GM12878 (cell line): ENCODE results near the gene RCN1. TPM values are rescaled to one million over a fixed set of nuclear protein-coding genes. Genes with fewer than 3 reads are reported as not detected.
A peak's percentile ranks its signal among the peaks of the same experiment; 100 is the strongest.

Source experiments
- ATF2 ChIP-seq: IDR thresholded peaks from 2 replicates; pipeline ENCODE4 v1.6.1; 2012; ENCODE audit warnings: low read length, inconsistent platforms
- ATF3 ChIP-seq: IDR thresholded peaks from 2 replicates; pipeline ENCODE4 v1.6.1; 2011; ENCODE audit warnings: low read depth, mild to moderate bottlenecking, low read length, moderate library complexity, borderline replicate concordance; ENCODE audit errors: extremely low read depth
- BACH1 ChIP-seq: fragments of 450-650 bp; IDR thresholded peaks from 2 replicates; pipeline ENCODE4 v1.6.1; 2017; ENCODE audit warnings: mild to moderate bottlenecking, borderline replicate concordance
- CREB1 ChIP-seq: IDR thresholded peaks from 2 replicates; pipeline ENCODE4 v1.6.1; 2012; ENCODE audit warnings: low read depth, mild to moderate bottlenecking, inconsistent platforms
- DPF2 ChIP-seq: fragments of 450-650 bp; IDR thresholded peaks from 2 replicates; pipeline ENCODE4 v1.6.1; 2017; ENCODE audit warnings: mild to moderate bottlenecking
- EED ChIP-seq: sonication (generic); IDR thresholded peaks from 2 replicates; pipeline ENCODE4 v1.6.1; 2016; ENCODE audit warnings: antibody characterized with exemption, low read depth
- EGR1 ChIP-seq, 2 experiments: IDR thresholded peaks; 1 replicate in 1 of 2; 2 replicates in 1 of 2; pipeline ENCODE4 v1.6.1; 2011 to 2012; ENCODE audit warnings: low read depth in 2 of 2, low read length in 2 of 2, borderline replicate concordance in 1 of 2, mild to moderate bottlenecking in 1 of 2, moderate library complexity in 1 of 2
- IKZF1 ChIP-seq: fragments of 450-650 bp; conservative IDR thresholded peaks from 2 replicates; pipeline ENCODE4 v1.6.1; 2017; ENCODE audit warnings: antibody characterized with exemption, mild to moderate bottlenecking
- KAT2A ChIP-seq: conservative IDR thresholded peaks from 2 replicates; pipeline ENCODE4 v1.6.1; 2011; ENCODE audit warnings: low read depth, low read length; ENCODE audit not compliant: control insufficient read depth
- MTA3 ChIP-seq: IDR thresholded peaks from 2 replicates; pipeline ENCODE4 v1.6.1; 2012; ENCODE audit warnings: low read length, inconsistent platforms, borderline replicate concordance
- NBN ChIP-seq: fragments of 450-650 bp; IDR thresholded peaks from 2 replicates; pipeline ENCODE4 v1.6.1; 2016
- NFXL1 ChIP-seq: fragments of 450-650 bp; IDR thresholded peaks from 2 replicates; pipeline ENCODE4 v1.6.1; 2017; ENCODE audit warnings: antibody characterized with exemption, mild to moderate bottlenecking, borderline replicate concordance
- NFYB ChIP-seq: IDR thresholded peaks from 2 replicates; pipeline ENCODE4 v1.6.1; 2011; ENCODE audit warnings: low read depth, mild to moderate bottlenecking, low read length, improper control_type of control experiment, moderate library complexity; ENCODE audit not compliant: insufficient read depth
- PKNOX1 ChIP-seq: fragments of 450-650 bp; IDR thresholded peaks from 2 replicates; pipeline ENCODE4 v1.6.1; 2016; ENCODE audit warnings: mild to moderate bottlenecking
- SPI1 ChIP-seq: IDR thresholded peaks from 2 replicates; pipeline ENCODE4 v1.6.1; 2011; ENCODE audit warnings: low read depth, mild to moderate bottlenecking, low read length, moderate library complexity, borderline replicate concordance; ENCODE audit not compliant: insufficient read depth
- STAT3 ChIP-seq: IDR thresholded peaks from 2 replicates; pipeline ENCODE4 v1.6.1; 2011; ENCODE audit warnings: low read depth, low read length, improper control_type of control experiment
- SUPT20H ChIP-seq: IDR thresholded peaks from 2 replicates; pipeline ENCODE4 v1.6.1; 2011; ENCODE audit warnings: low read depth, mild to moderate bottlenecking, low read length, moderate library complexity, borderline replicate concordance; ENCODE audit not compliant: control insufficient read depth
- WRNIP1 ChIP-seq: IDR thresholded peaks from 2 replicates; pipeline ENCODE4 v1.6.1; 2011; ENCODE audit warnings: low read depth, low read length, improper control_type of control experiment, borderline replicate concordance
- ZBTB33 ChIP-seq: fragments of 450-650 bp; IDR thresholded peaks from 2 replicates; pipeline ENCODE4 v1.6.1; 2017; ENCODE audit warnings: mild to moderate bottlenecking
- ZNF217 ChIP-seq: fragments of 450-650 bp; IDR thresholded peaks from 2 replicates; pipeline ENCODE4 v1.6.1; 2017; ENCODE audit warnings: antibody characterized with exemption, mild to moderate bottlenecking
- ZNF592 ChIP-seq: fragments of 450-650 bp; IDR thresholded peaks from 2 replicates; pipeline ENCODE4 v1.6.1; 2017; ENCODE audit warnings: mild to moderate bottlenecking, moderate library complexity
- polyA plus RNA-seq, 11 experiments: library from polyadenylated mRNA; depleted of rRNA in 4 of 11; unstranded in 6 of 11; stranded (reverse) in 5 of 11; fragments of >200 nt; fragmentation: Nextera tagmentation in 4 of 11; fragmentation: Illumina TruSeq in 1 of 11; extraction: Ambion mirVana in 4 of 11; extraction: Trizol in 1 of 11; gene quantifications; 1 replicate in 1 of 11; 2 replicates in 10 of 11; pipeline versions ENCODE4 v1.2.1 to v1.2.3, GENCODE V29; 2011 to 2016; ENCODE audit warnings: inconsistent platforms in 2 of 11, missing spikeins in 2 of 11, low read depth in 1 of 11
- total RNA-seq, 4 experiments: library from RNA; depleted of rRNA in 3 of 4; stranded (reverse); fragments of >200 nt in 3 of 4; fragmentation: Illumina TruSeq in 1 of 4; extraction: Trizol in 1 of 4; gene quantifications; 2 replicates each; pipeline versions ENCODE4 v1.2.1 to v1.2.3, GENCODE V29; 2013 to 2021

RCN1 gene
- total and polyA plus RNA-seq, 10 of the 15 experiments (the other 5 are each of a cell fraction or from before 2014, with no cell fraction given): 17.6 to 76.7 (median 56.4) TPM

GRCh38 chr11:32105871-32106560, 15.1 kb downstream of the RCN1 start (continued):
- no peak for TF ChIP-seq BACH1
- no peak for TF ChIP-seq WRNIP1
- peak; percentile 95 for TF ChIP-seq DPF2
- TF ChIP-seq KAT2A: no peak
- 0 out of 2 replicates have a peak, but pooled peaks have one; percentile 50 for TF ChIP-seq STAT3
- TF ChIP-seq ATF3: no peak
- 0 out of 3 replicates have a peak, but pooled peaks of 1 of the 2 experiments have one; percentile 42 for TF ChIP-seq EGR1 (IDR thresholded peaks at IDR 0.05; ENCODE audit: borderline replicate concordance in 1 of 2, low read depth in 2 of 2, low read length in 2 of 2)
- TF ChIP-seq SPI1: peak; percentile 96
- TF ChIP-seq NBN: peak; percentile 84
- TF ChIP-seq ZNF217: no peak; the same call in 1 of the 2 replicates
- TF ChIP-seq EED: peak; percentile 98
- no peak for TF ChIP-seq ZNF592
- no peak for TF ChIP-seq NFXL1
- TF ChIP-seq NFYB: no peak
- TF ChIP-seq SUPT20H: no peak
- TF ChIP-seq CREB1: peak; percentile 43; the same call in 1 of the 2 replicates
- peak; percentile 90 for TF ChIP-seq MTA3
- TF ChIP-seq PKNOX1: 0 out of 2 replicates have a peak, but pooled peaks have one; percentile 4
- no peak for TF ChIP-seq ZBTB33
- peak; percentile 92 for TF ChIP-seq ATF2
- TF ChIP-seq IKZF1: peak; percentile 98
